Stimulated activated CD4-positive, alpha-beta T cell treated with anti-CD3 and anti-CD28 coated beads, Interleukin-1b, Interleukin-23, amount 100 ng/mL, for 1 hour (primary cell): ENCODE results near the gene ACTR3.
"Not testable (repeated sequence)": the region's sequence is repeated elsewhere in the genome, so short reads cannot be mapped to it uniquely, and the experiment has no call there.

Experiments
- DNase-seq, 2 donors: peaks; one replicate each; pipeline ENCODE4 v3.0.0-alpha.2; 2020; ENCODE audit warnings: low read depth in 2 of 2

The ACTR3 gene

DNA sequence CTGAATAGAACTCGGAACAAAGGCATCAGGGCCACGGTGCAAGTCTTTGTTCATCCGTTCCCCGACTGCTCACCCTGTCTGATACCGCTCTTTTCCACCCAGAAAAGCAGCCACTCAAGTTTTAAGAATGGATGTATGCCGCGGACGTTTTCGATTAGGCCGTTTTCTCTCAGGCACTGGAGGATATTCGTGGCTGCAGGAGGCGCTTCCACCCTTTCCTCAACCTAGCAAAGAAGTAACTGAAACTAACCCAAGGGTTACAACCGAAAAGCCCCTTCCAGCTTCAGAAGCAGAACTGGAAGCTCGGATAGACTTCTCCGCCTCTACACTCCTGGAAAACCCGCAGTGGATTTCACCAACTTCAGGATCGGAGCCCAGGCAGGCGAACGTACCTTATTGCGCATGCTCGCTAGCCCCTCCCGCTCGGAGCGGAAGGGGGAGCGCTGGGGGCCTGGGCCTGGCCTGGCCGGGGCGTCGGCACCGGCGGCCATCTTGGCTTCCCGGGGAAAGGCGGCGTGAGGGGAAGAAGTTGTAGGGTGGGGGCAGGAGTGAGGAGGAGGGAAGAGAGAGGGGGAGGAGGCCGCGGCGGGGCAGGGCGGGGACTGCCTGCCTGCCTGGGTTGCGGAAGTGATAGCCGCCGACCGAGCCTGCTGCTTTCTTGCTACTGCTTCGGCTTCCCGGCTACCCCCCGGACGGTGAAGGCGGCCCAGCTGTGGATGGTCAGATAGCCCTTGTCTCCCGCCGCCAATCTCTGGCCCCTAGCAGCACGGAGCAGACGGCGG is at the start of gene ACTR3:
TSS of gene ACTR3 (plus strand) at position 619 of the 782 bp plus-strand sequence. CDS start 191 bp downstream, outside the sequence.
- peak; percentile 97 to 98 for DNase-seq

GRCh38 chr2:113840518-113840917 is 49.4 kb upstream of the ACTR3 start:
- no peak for DNase-seq

GRCh38 chr2:113842919-113843736 is 46.8 kb upstream of the ACTR3 start:
- no peak for DNase-seq

GRCh38 chr2:113843737-113844050 is 46.2 kb upstream of the ACTR3 start:
- DNase-seq: not testable (repeated sequence)

- DNase-seq: no peak
Observed at GRCh38 chr2:113845261-113845660, 44.6 kb upstream of the ACTR3 start.

- DNase-seq: not testable (repeated sequence)
Observed at GRCh38 chr2:113845796-113846195, 44.1 kb upstream of the ACTR3 start.

GRCh38 chr2:113846429-113846828 is 43.5 kb upstream of the ACTR3 start:
- DNase-seq: no peak

- no peak for DNase-seq
Observed at GRCh38 chr2:113847144-113847543, 42.7 kb upstream of the ACTR3 start.

- no peak for DNase-seq
Observed at GRCh38 chr2:113848758-113849415, 41.0 kb upstream of the ACTR3 start.

- no peak for DNase-seq
Observed at GRCh38 chr2:113850687-113851086, 39.2 kb upstream of the ACTR3 start.

- no peak for DNase-seq
Observed at GRCh38 chr2:113851640-113852039, 38.2 kb upstream of the ACTR3 start.

DNA sequence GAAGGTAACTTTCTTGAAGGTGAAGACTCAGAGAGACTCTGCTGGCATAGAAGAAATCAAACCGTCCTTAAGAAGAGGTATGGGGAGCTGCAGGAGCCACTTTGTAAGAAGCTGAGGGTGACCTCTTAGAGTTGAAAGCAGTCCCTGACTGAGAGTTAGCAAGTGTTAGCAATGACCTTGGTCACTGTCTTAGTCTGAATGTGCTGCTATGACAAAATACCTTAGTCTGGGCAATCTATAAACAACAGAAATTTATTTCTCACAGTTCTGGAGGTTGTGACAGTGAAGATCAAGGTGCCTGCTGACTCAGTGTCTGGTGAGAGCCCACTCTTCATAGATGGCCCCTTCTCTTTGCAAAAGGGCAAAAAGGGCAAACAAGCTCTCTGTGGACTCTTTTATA is 35.7 kb upstream of the ACTR3 start:
- DNase-seq: no peak

DNA sequence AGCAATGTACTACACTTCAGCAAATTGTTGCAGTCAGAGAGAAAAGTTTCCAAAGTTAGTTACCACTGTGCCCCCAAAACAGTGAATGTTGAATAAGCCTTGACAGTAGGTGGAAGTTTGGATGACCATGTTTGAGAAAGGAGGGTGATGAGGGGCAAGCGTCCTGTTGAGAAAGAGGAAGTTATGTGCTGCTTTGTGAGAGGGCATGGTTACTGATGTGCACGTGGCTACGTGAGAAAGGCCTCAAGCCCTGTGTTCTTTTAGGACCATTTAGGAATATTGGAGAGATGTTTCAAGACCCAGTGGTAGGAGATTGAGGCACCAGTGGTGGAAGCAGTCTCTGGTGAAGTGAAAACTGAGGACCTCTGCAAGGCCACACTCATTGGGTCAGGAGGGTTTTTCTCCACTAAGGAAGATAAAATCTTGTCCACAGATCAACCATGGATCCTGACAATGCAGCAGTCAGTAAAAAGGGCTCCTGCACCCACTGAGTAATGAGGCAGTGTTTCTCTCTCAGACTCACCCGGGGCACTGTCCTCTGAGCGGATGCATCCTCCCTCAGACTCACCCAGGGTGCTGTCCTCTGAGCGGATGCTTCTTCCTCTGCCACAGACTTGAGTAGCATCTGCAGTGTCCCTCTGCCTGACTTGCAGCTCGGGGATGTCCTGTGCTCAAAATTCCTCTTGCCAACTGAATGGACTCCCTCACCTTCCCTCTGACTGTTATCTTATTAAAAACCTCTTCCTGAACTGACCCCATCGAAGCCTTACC is 34.7 kb upstream of the ACTR3 start:
- DNase-seq: no peak

- DNase-seq: no peak
Observed at GRCh38 chr2:113857464-113857863, 32.4 kb upstream of the ACTR3 start.

- no peak for DNase-seq
Observed at GRCh38 chr2:113858764-113859163, 31.1 kb upstream of the ACTR3 start.

GRCh38 chr2:113861740-113862139 is 28.1 kb upstream of the ACTR3 start:
- no peak for DNase-seq

DNA sequence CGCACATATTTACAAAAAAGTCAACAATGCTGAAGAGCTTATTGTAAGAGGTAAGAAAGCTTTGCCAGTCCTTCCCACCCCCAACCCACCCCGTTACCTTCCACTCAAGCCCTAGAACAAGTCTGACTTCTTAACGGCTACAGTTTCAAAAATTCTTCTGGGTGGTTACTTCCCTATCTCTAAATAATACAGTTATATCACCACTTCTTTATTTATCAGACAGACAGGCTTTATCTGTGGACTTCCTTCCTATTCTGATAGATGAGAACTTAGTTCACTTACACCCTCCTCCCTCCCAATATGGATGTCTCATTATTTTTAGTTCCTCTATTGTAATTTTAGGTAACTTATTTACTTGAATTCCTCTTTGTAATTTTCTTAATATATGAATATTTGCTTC is 26.7 kb upstream of the ACTR3 start:
- no peak for DNase-seq

DNA sequence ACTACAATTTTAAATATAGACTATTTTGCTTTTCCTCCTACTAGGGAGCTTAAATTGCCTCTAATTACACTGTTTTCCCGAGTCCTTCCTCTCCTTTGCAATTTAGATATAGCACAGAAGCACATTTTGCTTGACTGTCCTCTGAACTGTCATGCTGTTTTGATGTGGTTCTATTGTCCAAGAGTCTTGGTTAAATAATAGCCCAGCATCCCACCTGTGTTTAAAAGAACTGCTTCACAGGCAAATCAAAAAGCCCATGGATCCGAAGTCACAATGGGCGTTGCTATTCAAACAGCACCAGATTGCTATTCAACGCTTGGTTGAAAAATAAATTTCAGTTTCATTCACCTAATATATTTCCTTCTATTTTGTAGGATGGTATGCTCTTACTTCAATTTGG is 22.3 kb upstream of the ACTR3 start:
- no peak for DNase-seq

GRCh38 chr2:113869253-113869652 is 20.6 kb upstream of the ACTR3 start:
- DNase-seq: no peak

DNA sequence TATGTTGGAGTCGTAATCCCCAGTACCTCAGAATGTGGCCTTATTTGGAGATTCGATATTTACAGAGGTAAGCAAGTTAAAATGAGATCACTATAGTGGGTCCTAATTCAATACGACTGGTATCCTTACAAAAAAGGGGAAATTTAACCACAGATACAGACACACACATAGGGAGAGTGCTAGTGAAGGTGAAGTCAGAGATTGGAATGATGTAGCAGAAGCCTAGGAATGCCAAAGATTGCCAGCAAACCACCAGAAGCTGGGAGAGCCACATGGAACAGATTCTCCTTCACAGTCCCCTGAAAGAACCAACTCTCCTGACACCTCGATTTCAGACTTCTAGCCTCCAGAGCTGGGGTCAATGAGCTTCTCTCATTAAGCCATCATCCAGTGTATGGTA is 17.7 kb upstream of the ACTR3 start:
- no peak for DNase-seq

- DNase-seq: no peak
Observed at GRCh38 chr2:113873867-113874266, 16.0 kb upstream of the ACTR3 start.

DNA sequence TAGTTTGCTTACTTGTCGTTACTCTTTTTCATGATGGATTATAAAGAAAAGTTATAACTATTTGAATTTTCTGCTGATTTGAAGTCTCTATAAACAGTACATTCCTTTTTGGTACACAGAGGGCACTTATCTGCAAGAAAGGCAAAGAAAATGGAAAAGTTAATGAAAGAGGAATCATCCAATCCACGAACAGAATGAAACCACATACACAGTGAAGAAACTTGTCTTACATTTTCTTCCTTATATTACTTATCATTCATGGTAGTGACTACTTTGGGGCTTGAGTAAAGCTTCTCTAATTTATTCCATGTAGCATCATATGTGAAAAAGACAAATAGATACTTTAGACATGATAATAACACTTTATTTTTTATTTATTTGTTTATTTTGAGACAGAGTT is 14.8 kb upstream of the ACTR3 start:
- DNase-seq: no peak
